ENCODE results near the gene SPINK4.

SPINK4 gene

DNA sequence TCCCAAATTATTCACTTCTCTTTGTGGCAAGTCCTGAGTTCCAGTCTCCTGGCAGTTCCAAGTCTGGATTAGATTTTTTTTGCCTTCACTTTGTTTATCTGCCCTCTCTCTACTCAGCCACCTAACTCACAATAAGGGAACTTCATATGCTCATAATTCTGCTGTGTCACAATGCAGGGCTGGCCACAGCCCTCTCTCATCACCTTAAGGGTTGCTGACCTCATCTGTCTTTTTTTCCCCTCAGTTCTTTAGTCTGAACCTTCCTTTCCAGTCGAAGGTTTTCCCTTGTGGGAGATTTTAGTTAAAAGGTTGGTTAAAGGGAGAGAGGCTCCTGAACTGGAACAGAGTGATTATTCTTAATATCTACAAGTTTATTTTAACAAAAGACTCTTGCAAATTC is 20.4 kb downstream of the SPINK4 start:
- peaks cover 86% of the 10 kb centered on the region for H3K79me2 ChIP-seq (ENCODE audit: low read length)
- H3K4me2 ChIP-seq (ENCODE audit: low read depth, low read length): no peak overlapping the region
- H3F3A ChIP-seq (ENCODE audit: insufficient read depth, low read length): no peaks in the 10 kb centered on the region
- H3K9me3 ChIP-seq (replicated peaks; ENCODE audit: insufficient read depth, low read length): no peaks in the 10 kb centered on the region
- H3K27ac ChIP-seq (ENCODE audit: low read length): no peak overlapping the region
- no peaks in the 10 kb centered on the region for H3K9me2 ChIP-seq (replicated peaks; ENCODE audit: insufficient read depth, low read length)
- peaks cover 3% of the 10 kb centered on the region; the same call in 1 of the 2 replicates for H4K20me1 ChIP-seq (ENCODE audit: insufficient read depth, low read length)
- no peak overlapping the region for H3K4me3 ChIP-seq (ENCODE audit: low read length)
- H3K36me3 ChIP-seq (replicated peaks; ENCODE audit: insufficient read depth, low read length): peaks cover 46% of the 10 kb centered on the region
- no peak overlapping the region for H3K9ac ChIP-seq (ENCODE audit: low read length)
- H2AFZ ChIP-seq (ENCODE audit: low read length): no peak overlapping the region
- TF ChIP-seq EZH2 (optimal IDR thresholded peaks at IDR 0.05; ENCODE audit: low read depth, low read length) (no peak), EZH2phosphoT487 (IDR thresholded peaks at IDR 0.05; ENCODE audit: low read length) (no peak), CTCF (IDR thresholded peaks at IDR 0.05; ENCODE audit: low read length) (no peak)
- H3K27me3 ChIP-seq (replicated peaks; ENCODE audit: insufficient read depth, low read length): no peaks in the 10 kb centered on the region
- H3K4me1 ChIP-seq (ENCODE audit: low read length): peaks cover under 1% of the 10 kb centered on the region; the same call in 1 of the 2 replicates
- no peak for DNase-seq

DNA sequence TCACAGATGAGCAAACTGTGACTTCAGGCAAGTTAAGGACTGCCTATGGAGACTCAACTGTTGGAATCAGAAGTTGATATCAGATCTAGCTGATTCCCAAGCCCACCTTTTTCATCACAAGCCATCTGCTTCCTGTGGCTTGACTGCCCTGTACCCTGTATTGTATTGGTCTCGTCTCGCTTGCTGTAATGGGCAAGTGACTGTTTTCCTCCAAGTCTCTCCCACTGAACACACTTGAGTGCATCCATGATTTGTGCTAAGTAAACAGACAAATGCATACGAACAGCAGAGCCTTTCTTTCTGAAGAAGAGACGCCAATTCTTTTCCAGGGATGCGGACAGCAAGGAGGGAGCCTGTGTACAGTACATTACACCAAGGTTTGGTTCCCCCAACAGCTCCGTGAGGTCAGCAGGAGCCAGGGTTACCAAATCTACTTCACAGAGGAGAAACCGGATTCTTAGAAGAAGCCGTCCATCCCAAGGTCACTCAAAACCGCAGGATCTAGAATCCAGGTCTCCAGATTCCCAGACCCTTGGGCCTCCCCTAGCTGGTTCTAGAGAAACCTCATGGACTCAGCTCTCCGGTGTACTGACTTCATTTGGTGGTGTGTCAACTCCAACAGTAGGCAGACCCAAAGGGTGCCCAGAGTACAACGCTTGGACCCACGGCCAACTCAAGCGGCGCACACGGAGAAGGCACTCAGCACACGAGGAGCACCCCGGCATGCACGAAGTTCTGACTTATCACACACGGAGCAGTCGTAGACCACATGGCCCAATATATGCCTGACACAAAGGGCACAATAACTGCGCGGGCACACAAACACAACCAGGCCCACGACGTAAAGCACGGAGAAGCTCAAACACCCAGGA is 23.4 kb downstream of the SPINK4 start:
- Histone ChIP-seq H3K4me2 (ENCODE audit: low read depth, low read length) (peak overlapping the region; percentile 95), H3K9me3 (replicated peaks; ENCODE audit: insufficient read depth, low read length) (no peaks in the 10 kb centered on the region), H2AFZ (ENCODE audit: low read length) (peak overlapping the region; percentile 80), H3K27me3 (replicated peaks; ENCODE audit: insufficient read depth, low read length) (no peaks in the 10 kb centered on the region), H3K27ac (ENCODE audit: low read length) (peak overlapping the region; percentile 74; the same call in 1 of the 2 replicates), H3K79me2 (ENCODE audit: low read length) (peaks cover 75% of the 10 kb centered on the region), H3K4me3 (ENCODE audit: low read length) (peak overlapping the region; percentile 99), H3K9ac (ENCODE audit: low read length) (peak overlapping the region; percentile 90), H3K9me2 (replicated peaks; ENCODE audit: insufficient read depth, low read length) (no peaks in the 10 kb centered on the region), H3K4me1 (ENCODE audit: low read length) (peaks cover 6% of the 10 kb centered on the region; the same call in 1 of the 2 replicates), H4K20me1 (ENCODE audit: insufficient read depth, low read length) (peaks cover 3% of the 10 kb centered on the region; the same call in 1 of the 2 replicates), H3F3A (ENCODE audit: insufficient read depth, low read length) (no peaks in the 10 kb centered on the region), H3K36me3 (replicated peaks; ENCODE audit: insufficient read depth, low read length) (peaks cover 29% of the 10 kb centered on the region)
- no peak for TF ChIP-seq CTCF (IDR thresholded peaks at IDR 0.05; ENCODE audit: low read length)
- DNase-seq: peak; percentile 28

- Histone ChIP-seq H4K20me1 (ENCODE audit: insufficient read depth, low read length) (no peaks in the 10 kb centered on the region), H3K4me3 (ENCODE audit: low read length) (peak overlapping the region; percentile 99), H3K27ac (ENCODE audit: low read length) (peak overlapping the region; percentile 74), H3F3A (ENCODE audit: insufficient read depth, low read length) (no peaks in the 10 kb centered on the region), H3K9me2 (replicated peaks; ENCODE audit: insufficient read depth, low read length) (no peaks in the 10 kb centered on the region), H3K9ac (ENCODE audit: low read length) (peak overlapping the region; percentile 90), H3K36me3 (replicated peaks; ENCODE audit: insufficient read depth, low read length) (peaks cover 22% of the 10 kb centered on the region; the same call in 1 of the 2 replicates), H3K27me3 (replicated peaks; ENCODE audit: insufficient read depth, low read length) (no peaks in the 10 kb centered on the region), H2AFZ (ENCODE audit: low read length) (peak overlapping the region; percentile 80), H3K9me3 (replicated peaks; ENCODE audit: insufficient read depth, low read length) (no peaks in the 10 kb centered on the region), H3K4me2 (ENCODE audit: low read depth, low read length) (peak overlapping the region; percentile 95), H3K4me1 (ENCODE audit: low read length) (peaks cover 6% of the 10 kb centered on the region; the same call in 1 of the 2 replicates), H3K79me2 (ENCODE audit: low read length) (peaks cover 68% of the 10 kb centered on the region)
- peak; percentile 55 for DNase-seq
- TF ChIP-seq EZH2phosphoT487 (IDR thresholded peaks at IDR 0.05; ENCODE audit: low read length) (no peak), CTCF (IDR thresholded peaks at IDR 0.05; ENCODE audit: low read length) (no peak), EZH2 (optimal IDR thresholded peaks at IDR 0.05; ENCODE audit: low read depth, low read length) (no peak)
These were observed 24.1 kb downstream of the SPINK4 start for GRCh38 chr9:33264003-33264472.
